ENCODE data around the gene NMNAT1.
"Not testable (repeated sequence)": the region's sequence is repeated elsewhere in the genome, so short reads cannot be mapped to it uniquely, and the experiment has no call there.

Gene NMNAT1

GRCh38 chr1:9985001-9985400 lies 41.7 kb downstream of the NMNAT1 start:
- Histone ChIP-seq H3K4me1 (ENCODE audit: control insufficient read depth in 1 of 2, insufficient read depth in 2 of 2, low read length in 2 of 2) (no peaks in the 10 kb centered on the region), H3K27me3 (ENCODE audit: control insufficient read depth in 1 of 2, insufficient read depth in 2 of 2, low read length in 2 of 2) (no peaks in the 10 kb centered on the region), H3K4me3 (ENCODE audit: low read depth in 1 of 2, low read length in 2 of 2) (no peak overlapping the region), H3K9ac (ENCODE audit: low read depth in 1 of 2, low read length in 2 of 2) (no peak overlapping the region), H3K36me3 (ENCODE audit: control insufficient read depth in 1 of 2, insufficient read depth in 2 of 2, low read length in 2 of 2) (peaks cover 11 to 29% of the 10 kb centered on the region in 2 donors), H3K9me3 (ENCODE audit: control insufficient read depth in 1 of 2, low read length in 2 of 2) (no peaks in the 10 kb centered on the region), H3K27ac (ENCODE audit: low read depth, low read length) (no peak overlapping the region)

GRCh38 chr1:9989773-9990172 lies 46.5 kb downstream of the NMNAT1 start:
- no peak overlapping the region for H3K27ac ChIP-seq (ENCODE audit: low read depth, low read length)
- H3K27me3 ChIP-seq (ENCODE audit: control insufficient read depth in 1 of 2, insufficient read depth in 2 of 2, low read length in 2 of 2), result no peaks in the 10 kb centered on the region
- no peaks in the 10 kb centered on the region for H3K9me3 ChIP-seq (ENCODE audit: control insufficient read depth in 1 of 2, low read length in 2 of 2)
- H3K9ac ChIP-seq (ENCODE audit: low read depth in 1 of 2, low read length in 2 of 2), result no peak overlapping the region
- no peak overlapping the region for H3K4me3 ChIP-seq (ENCODE audit: low read depth in 1 of 2, low read length in 2 of 2)
- H3K4me1 ChIP-seq (ENCODE audit: control insufficient read depth in 1 of 2, insufficient read depth in 2 of 2, low read length in 2 of 2), result no peaks in the 10 kb centered on the region
- H3K36me3 ChIP-seq (ENCODE audit: control insufficient read depth in 1 of 2, insufficient read depth in 2 of 2, low read length in 2 of 2), result peaks cover 0 to 4% of the 10 kb centered on the region in 2 donors

GRCh38 chr1:9990944-9991343 lies 47.7 kb downstream of the NMNAT1 start:
- H3K4me1 ChIP-seq (ENCODE audit: control insufficient read depth in 1 of 2, insufficient read depth in 2 of 2, low read length in 2 of 2), result no peaks in the 10 kb centered on the region
- H3K36me3 ChIP-seq (ENCODE audit: control insufficient read depth in 1 of 2, insufficient read depth in 2 of 2, low read length in 2 of 2), result no peaks in the 10 kb centered on the region
- H3K9ac ChIP-seq (ENCODE audit: low read depth in 1 of 2, low read length in 2 of 2), result no peak overlapping the region
- H3K27ac ChIP-seq (ENCODE audit: low read depth, low read length), result no peak overlapping the region
- no peaks in the 10 kb centered on the region for H3K9me3 ChIP-seq (ENCODE audit: control insufficient read depth in 1 of 2, low read length in 2 of 2)
- H3K4me3 ChIP-seq (ENCODE audit: low read depth in 1 of 2, low read length in 2 of 2), result no peak overlapping the region
- H3K27me3 ChIP-seq (ENCODE audit: control insufficient read depth in 1 of 2, insufficient read depth in 2 of 2, low read length in 2 of 2), result no peaks in the 10 kb centered on the region

- peaks cover 7 to 8% of the 10 kb centered on the region in 2 donors for H3K27me3 ChIP-seq (ENCODE audit: control insufficient read depth in 1 of 2, insufficient read depth in 2 of 2, low read length in 2 of 2)
- no peak overlapping the region for H3K4me3 ChIP-seq (ENCODE audit: low read depth in 1 of 2, low read length in 2 of 2)
- H3K9ac ChIP-seq (ENCODE audit: low read depth in 1 of 2, low read length in 2 of 2), result no peak overlapping the region
- no peaks in the 10 kb centered on the region for H3K9me3 ChIP-seq (ENCODE audit: control insufficient read depth in 1 of 2, low read length in 2 of 2)
- H3K36me3 ChIP-seq (ENCODE audit: control insufficient read depth in 1 of 2, insufficient read depth in 2 of 2, low read length in 2 of 2), result no peaks in the 10 kb centered on the region
- H3K27ac ChIP-seq (ENCODE audit: low read depth, low read length), result no peak overlapping the region
- H3K4me1 ChIP-seq (ENCODE audit: control insufficient read depth in 1 of 2, insufficient read depth in 2 of 2, low read length in 2 of 2), result peaks cover 0 to 6% of the 10 kb centered on the region in 2 donors
Measured at GRCh38 chr1:9992910-9993309, 49.6 kb downstream of the NMNAT1 start.

GRCh38 chr1:9993561-9994075 lies 50.3 kb downstream of the NMNAT1 start:
- no peaks in the 10 kb centered on the region for H3K9me3 ChIP-seq (ENCODE audit: control insufficient read depth in 1 of 2, low read length in 2 of 2)
- H3K27ac ChIP-seq (ENCODE audit: low read depth, low read length), result no peak overlapping the region
- no peaks in the 10 kb centered on the region for H3K36me3 ChIP-seq (ENCODE audit: control insufficient read depth in 1 of 2, insufficient read depth in 2 of 2, low read length in 2 of 2)
- H3K27me3 ChIP-seq (ENCODE audit: control insufficient read depth in 1 of 2, insufficient read depth in 2 of 2, low read length in 2 of 2), result peaks cover 7 to 8% of the 10 kb centered on the region in 2 donors
- H3K4me3 ChIP-seq (ENCODE audit: low read depth in 1 of 2, low read length in 2 of 2), result no peak overlapping the region
- H3K9ac ChIP-seq (ENCODE audit: low read depth in 1 of 2, low read length in 2 of 2), result no peak overlapping the region
- H3K4me1 ChIP-seq (ENCODE audit: control insufficient read depth in 1 of 2, insufficient read depth in 2 of 2, low read length in 2 of 2), result peaks cover 0 to 8% of the 10 kb centered on the region in 2 donors

GRCh38 chr1:9996624-9997582 lies 53.6 kb downstream of the NMNAT1 start, which contains the start of gene RBP7:
RBP7 (plus strand) TSS chr1:9997228; CDS start chr1:9997259, 31 bp downstream.
- Histone ChIP-seq H3K9ac (ENCODE audit: low read depth in 1 of 2, low read length in 2 of 2) (no peak within 1 kb of the TSS), H3K4me3 (ENCODE audit: low read depth in 1 of 2, low read length in 2 of 2) (peak within 1 kb of the TSS; percentile 40 to 65), H3K27me3 (ENCODE audit: control insufficient read depth in 1 of 2, insufficient read depth in 2 of 2, low read length in 2 of 2) (peaks cover 8 to 11% of the 10 kb centered on the region in 2 donors), H3K9me3 (ENCODE audit: control insufficient read depth in 1 of 2, low read length in 2 of 2) (no peaks in the 10 kb centered on the region), H3K27ac (ENCODE audit: low read depth, low read length) (no peak within 1 kb of the TSS), H3K36me3 (ENCODE audit: control insufficient read depth in 1 of 2, insufficient read depth in 2 of 2, low read length in 2 of 2) (no peaks in the 10 kb centered on the region), H3K4me1 (ENCODE audit: control insufficient read depth in 1 of 2, insufficient read depth in 2 of 2, low read length in 2 of 2) (peaks cover 0 to 8% of the 10 kb centered on the region in 2 donors)

GRCh38 chr1:10001016-10001665 lies 57.9 kb downstream of the NMNAT1 start:
- Histone ChIP-seq H3K27ac (ENCODE audit: low read depth, low read length) (no peak overlapping the region), H3K36me3 (ENCODE audit: control insufficient read depth in 1 of 2, insufficient read depth in 2 of 2, low read length in 2 of 2) (no peaks in the 10 kb centered on the region), H3K9me3 (ENCODE audit: control insufficient read depth in 1 of 2, low read length in 2 of 2) (no peaks in the 10 kb centered on the region), H3K27me3 (ENCODE audit: control insufficient read depth in 1 of 2, insufficient read depth in 2 of 2, low read length in 2 of 2) (peaks cover 8 to 11% of the 10 kb centered on the region in 2 donors), H3K4me1 (ENCODE audit: control insufficient read depth in 1 of 2, insufficient read depth in 2 of 2, low read length in 2 of 2) (peaks cover 0 to 8% of the 10 kb centered on the region in 2 donors), H3K9ac (ENCODE audit: low read depth in 1 of 2, low read length in 2 of 2) (no peak overlapping the region), H3K4me3 (ENCODE audit: low read depth in 1 of 2, low read length in 2 of 2) (no peak overlapping the region)

- H3K27me3 ChIP-seq (ENCODE audit: control insufficient read depth in 1 of 2, insufficient read depth in 2 of 2, low read length in 2 of 2); H3K4me1 ChIP-seq (ENCODE audit: control insufficient read depth in 1 of 2, insufficient read depth in 2 of 2, low read length in 2 of 2); H3K9me3 ChIP-seq (ENCODE audit: control insufficient read depth in 1 of 2, low read length in 2 of 2); H3K9ac ChIP-seq (ENCODE audit: low read depth in 1 of 2, low read length in 2 of 2); H3K27ac ChIP-seq (ENCODE audit: low read depth, low read length); H3K36me3 ChIP-seq (ENCODE audit: control insufficient read depth in 1 of 2, insufficient read depth in 2 of 2, low read length in 2 of 2); H3K4me3 ChIP-seq (ENCODE audit: low read depth in 1 of 2, low read length in 2 of 2): not testable (repeated sequence)
Measured at GRCh38 chr1:10005248-10005647, 62.0 kb downstream of the NMNAT1 start.

- H3K4me3 ChIP-seq (ENCODE audit: low read depth in 1 of 2, low read length in 2 of 2), result no peak overlapping the region
- no peak overlapping the region for H3K9ac ChIP-seq (ENCODE audit: low read depth in 1 of 2, low read length in 2 of 2)
- H3K9me3 ChIP-seq (ENCODE audit: control insufficient read depth in 1 of 2, low read length in 2 of 2), result no peaks in the 10 kb centered on the region
- no peak overlapping the region for H3K27ac ChIP-seq (ENCODE audit: low read depth, low read length)
- H3K27me3 ChIP-seq (ENCODE audit: control insufficient read depth in 1 of 2, insufficient read depth in 2 of 2, low read length in 2 of 2), result no peaks in the 10 kb centered on the region
- H3K36me3 ChIP-seq (ENCODE audit: control insufficient read depth in 1 of 2, insufficient read depth in 2 of 2, low read length in 2 of 2), result no peaks in the 10 kb centered on the region
- H3K4me1 ChIP-seq (ENCODE audit: control insufficient read depth in 1 of 2, insufficient read depth in 2 of 2, low read length in 2 of 2), result no peaks in the 10 kb centered on the region
Measured at GRCh38 chr1:10007169-10007568, 63.9 kb downstream of the NMNAT1 start.

GRCh38 chr1:10014016-10014415 lies 70.7 kb downstream of the NMNAT1 start:
- Histone ChIP-seq H3K27me3 (ENCODE audit: control insufficient read depth in 1 of 2, insufficient read depth in 2 of 2, low read length in 2 of 2) (no peaks in the 10 kb centered on the region), H3K9ac (ENCODE audit: low read depth in 1 of 2, low read length in 2 of 2) (no peak overlapping the region), H3K4me1 (ENCODE audit: control insufficient read depth in 1 of 2, insufficient read depth in 2 of 2, low read length in 2 of 2) (no peaks in the 10 kb centered on the region), H3K9me3 (ENCODE audit: control insufficient read depth in 1 of 2, low read length in 2 of 2) (no peaks in the 10 kb centered on the region), H3K36me3 (ENCODE audit: control insufficient read depth in 1 of 2, insufficient read depth in 2 of 2, low read length in 2 of 2) (no peaks in the 10 kb centered on the region), H3K27ac (ENCODE audit: low read depth, low read length) (no peak overlapping the region), H3K4me3 (ENCODE audit: low read depth in 1 of 2, low read length in 2 of 2) (no peak overlapping the region)

Data from duodenal mucosa (tissue), 2 donors.